Measurements from ENCODE around the gene FBXL20. TPM values are rescaled to one million over a fixed set of nuclear protein-coding genes. Genes with fewer than 3 reads are reported as not detected.

The FBXL20 gene
- total RNA-seq, 1 experiment from 2014 or later, result 17.2 TPM

- Histone ChIP-seq H4K20me1 (ENCODE audit: insufficient read depth) (no peaks in the 10 kb centered on the region), H3K9me3 (ENCODE audit: control insufficient read depth in 1 of 2, insufficient read depth in 1 of 2, low read depth in 1 of 2, low read length in 2 of 2) (no peaks in the 10 kb centered on the region), H2AFZ (ENCODE audit: low read depth, low read length, poor library complexity, severe bottlenecking) (no peak overlapping the region), H3K9me2 (ENCODE audit: insufficient read depth) (no peaks in the 10 kb centered on the region), H3K27me3 (ENCODE audit: insufficient read depth, low read length) (no peaks in the 10 kb centered on the region), H3K27ac (ENCODE audit: low read depth, low read length) (no peak overlapping the region), H3K4me3 (replicated peaks in 1 of 2; ENCODE audit: low read depth in 1 of 2, low read length in 2 of 2) (no peak overlapping the region), H3K4me1 (ENCODE audit: control insufficient read depth in 1 of 2, insufficient read depth in 2 of 2, low read length in 2 of 2) (no peaks in the 10 kb centered on the region), H3K36me3 (ENCODE audit: control insufficient read depth in 1 of 2, insufficient read depth in 2 of 2, low read length in 2 of 2) (no peaks in the 10 kb centered on the region), H3K4me2 (ENCODE audit: low read length) (no peak overlapping the region), H3K79me2 (ENCODE audit: insufficient read depth, low read length) (no peaks in the 10 kb centered on the region), H3K9ac (ENCODE audit: low read length) (no peak overlapping the region)
- ATAC-seq, result no peak
- BruUV-seq (replicated peaks), result no TSS peak
- ChIA-PET CTCF (no interaction called here), RAD21 (ENCODE audit: low non-redundant PET in 1 of 2, low total read pairs in 2 of 2, uncharacterized antibody in 2 of 2, unreplicated experiment in 2 of 2) (no interaction called here), POLR2A (no interaction called here)
- DNase-seq (ENCODE audit: low read depth, low spot score), result no peak
- TF ChIP-seq, protein P1, sequence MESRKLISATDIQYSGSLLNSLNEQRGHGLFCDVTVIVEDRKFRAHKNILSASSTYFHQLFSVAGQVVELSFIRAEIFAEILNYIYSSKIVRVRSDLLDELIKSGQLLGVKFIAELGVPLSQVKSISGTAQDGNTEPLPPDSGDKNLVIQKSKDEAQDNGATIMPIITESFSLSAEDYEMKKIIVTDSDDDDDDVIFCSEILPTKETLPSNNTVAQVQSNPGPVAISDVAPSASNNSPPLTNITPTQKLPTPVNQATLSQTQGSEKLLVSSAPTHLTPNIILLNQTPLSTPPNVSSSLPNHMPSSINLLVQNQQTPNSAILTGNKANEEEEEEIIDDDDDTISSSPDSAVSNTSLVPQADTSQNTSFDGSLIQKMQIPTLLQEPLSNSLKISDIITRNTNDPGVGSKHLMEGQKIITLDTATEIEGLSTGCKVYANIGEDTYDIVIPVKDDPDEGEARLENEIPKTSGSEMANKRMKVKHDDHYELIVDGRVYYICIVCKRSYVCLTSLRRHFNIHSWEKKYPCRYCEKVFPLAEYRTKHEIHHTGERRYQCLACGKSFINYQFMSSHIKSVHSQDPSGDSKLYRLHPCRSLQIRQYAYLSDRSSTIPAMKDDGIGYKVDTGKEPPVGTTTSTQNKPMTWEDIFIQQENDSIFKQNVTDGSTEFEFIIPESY (IDR thresholded peaks at IDR 0.05; ENCODE audit: extremely low read depth, insufficient replicate concordance, low read length), result no peak
- no peak for TF ChIP-seq EZH2 (IDR thresholded peaks at IDR 0.05)
- intact Hi-C loops (cut with micrococcal nuclease), result loop anchor here (10.0 kb wide), 1 partner anchor 57 kb away; no protein-coding TSS in a partner anchor
Measured at GRCh38 chr17:39341541-39341940, 59.9 kb downstream of the FBXL20 start.

GRCh38 chr17:39340731-39341130 is 60.7 kb downstream of the FBXL20 start:
- H3K4me2 ChIP-seq (ENCODE audit: low read length), result no peak overlapping the region
- H3K79me2 ChIP-seq (ENCODE audit: insufficient read depth, low read length), result no peaks in the 10 kb centered on the region
- no peak for ATAC-seq
- no peak overlapping the region for H3K9ac ChIP-seq (ENCODE audit: low read length)
- H3K27ac ChIP-seq (ENCODE audit: low read depth, low read length), result no peak overlapping the region
- no peak overlapping the region for H3K4me3 ChIP-seq (replicated peaks in 1 of 2; ENCODE audit: low read depth in 1 of 2, low read length in 2 of 2)
- H4K20me1 ChIP-seq (ENCODE audit: insufficient read depth), result no peaks in the 10 kb centered on the region
- ChIA-PET RAD21 (ENCODE audit: low non-redundant PET in 1 of 2, low total read pairs in 2 of 2, uncharacterized antibody in 2 of 2, unreplicated experiment in 2 of 2) (no interaction called here), POLR2A (no interaction called here), CTCF (no interaction called here)
- H3K9me3 ChIP-seq (ENCODE audit: control insufficient read depth in 1 of 2, insufficient read depth in 1 of 2, low read depth in 1 of 2, low read length in 2 of 2), result no peaks in the 10 kb centered on the region
- BruUV-seq (replicated peaks), result no TSS peak
- DNase-seq (ENCODE audit: low read depth, low spot score), result no peak
- no peaks in the 10 kb centered on the region for H3K9me2 ChIP-seq (ENCODE audit: insufficient read depth)
- H3K27me3 ChIP-seq (ENCODE audit: insufficient read depth, low read length), result no peaks in the 10 kb centered on the region
- intact Hi-C loops (cut with micrococcal nuclease), result loop anchor here (10.0 kb wide), 1 partner anchor 56 kb away; no protein-coding TSS in a partner anchor
- H3K36me3 ChIP-seq (ENCODE audit: control insufficient read depth in 1 of 2, insufficient read depth in 2 of 2, low read length in 2 of 2), result no peaks in the 10 kb centered on the region
- H3K4me1 ChIP-seq (ENCODE audit: control insufficient read depth in 1 of 2, insufficient read depth in 2 of 2, low read length in 2 of 2), result no peaks in the 10 kb centered on the region
- no peak overlapping the region for H2AFZ ChIP-seq (ENCODE audit: low read depth, low read length, poor library complexity, severe bottlenecking)
- TF ChIP-seq JUND (IDR thresholded peaks at IDR 0.05) (no peak), EZH2phosphoT487 (IDR thresholded peaks at IDR 0.05; ENCODE audit: borderline replicate concordance) (no peak), FOSL1 (IDR thresholded peaks at IDR 0.05; ENCODE audit: low read depth) (no peak), RAD21 (IDR thresholded peaks at IDR 0.05; ENCODE audit: low read depth) (no peak), CEBPB (IDR thresholded peaks at IDR 0.05; ENCODE audit: low read depth) (no peak), CTCF (IDR thresholded peaks at IDR 0.05 in 2 of 3, conservative IDR thresholded peaks at IDR 0.05 in 1 of 3; ENCODE audit: borderline replicate concordance in 1 of 3, insufficient read depth in 1 of 3, low read depth in 2 of 3, low read length in 2 of 3) (no peak), CBX3 (IDR thresholded peaks at IDR 0.05; ENCODE audit: low read depth) (no peak), ELF1 (IDR thresholded peaks at IDR 0.05; ENCODE audit: borderline replicate concordance, low read depth) (no peak)
- TF ChIP-seq, protein P1 (IDR thresholded peaks at IDR 0.05; ENCODE audit: extremely low read depth, insufficient replicate concordance, low read length), result no peak
- TF ChIP-seq, protein P2, sequence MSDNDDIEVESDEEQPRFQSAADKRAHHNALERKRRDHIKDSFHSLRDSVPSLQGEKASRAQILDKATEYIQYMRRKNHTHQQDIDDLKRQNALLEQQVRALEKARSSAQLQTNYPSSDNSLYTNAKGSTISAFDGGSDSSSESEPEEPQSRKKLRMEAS (IDR thresholded peaks at IDR 0.05), result no peak

All from HCT116 (cell line).